GM12878 (cell line): ENCODE measurements around the gene ARHGAP11B.
A peak's percentile ranks its signal among the peaks of the same experiment; 100 is the strongest.

ENCODE experiments used
- ATF3 ChIP-seq: IDR thresholded peaks from 2 replicates; pipeline ENCODE4 v1.6.1; 2011; ENCODE audit warnings: low read depth, mild to moderate bottlenecking, low read length, moderate library complexity, borderline replicate concordance; ENCODE audit errors: extremely low read depth
- BCLAF1 ChIP-seq: fragments of 450-650 bp; IDR thresholded peaks from 2 replicates; pipeline ENCODE4 v1.6.1; 2017; ENCODE audit warnings: antibody characterized with exemption, mild to moderate bottlenecking, moderate library complexity
- CBFB ChIP-seq: IDR thresholded peaks from 2 replicates; pipeline ENCODE4 v1.6.1; 2016; ENCODE audit warnings: antibody characterized with exemption, low read depth
- EED ChIP-seq: sonication (generic); IDR thresholded peaks from 2 replicates; pipeline ENCODE4 v1.6.1; 2016; ENCODE audit warnings: antibody characterized with exemption, low read depth
- ELK1 ChIP-seq: IDR thresholded peaks from 2 replicates; pipeline ENCODE4 v1.6.1; 2012; ENCODE audit warnings: low read depth, low read length, improper control_type of control experiment
- HSF1 ChIP-seq: fragments of 150-350 bp; IDR thresholded peaks from 2 replicates; pipeline ENCODE4 v1.6.1; 2014; ENCODE audit warnings: mild to moderate bottlenecking, low read depth, low read length
- MYC ChIP-seq: IDR thresholded peaks from 2 replicates; pipeline ENCODE4 v1.6.1; 2011; ENCODE audit warnings: mild to moderate bottlenecking, low read length, moderate library complexity, inconsistent platforms; ENCODE audit not compliant: insufficient read depth, insufficient replicate concordance, insufficient read length, severe bottlenecking
- NRF1 ChIP-seq: conservative IDR thresholded peaks from 2 replicates; pipeline ENCODE4 v1.6.1; 2011; ENCODE audit warnings: mild to moderate bottlenecking, low read depth, low read length, improper control_type of control experiment
- PAX5 ChIP-seq: IDR thresholded peaks from 2 replicates; pipeline ENCODE4 v1.6.1; 2011; ENCODE audit warnings: low read depth, low read length, borderline replicate concordance
- POLR2AphosphoS5 ChIP-seq: IDR thresholded peaks from 2 replicates; pipeline ENCODE4 v1.6.1; 2011; ENCODE audit warnings: mild to moderate bottlenecking, low read length, inconsistent platforms
- SMC3 ChIP-seq: IDR thresholded peaks from 2 replicates; pipeline ENCODE4 v1.6.1; 2011; ENCODE audit warnings: low read length, improper control_type of control experiment, borderline replicate concordance
- STAT1 ChIP-seq: fragments of 450-650 bp; conservative IDR thresholded peaks from 2 replicates; pipeline ENCODE4 v1.6.1; 2014; ENCODE audit warnings: antibody characterized with exemption, mild to moderate bottlenecking
- SUZ12 ChIP-seq: fragments of 200-600 bp; sonication (generic); IDR thresholded peaks from one replicate; pipeline ENCODE4 v1.6.1; 2018; ENCODE audit warnings: antibody characterized with exemption, mild to moderate bottlenecking; ENCODE audit not compliant: unreplicated experiment
- TCF3 ChIP-seq: IDR thresholded peaks from 2 replicates; pipeline ENCODE4 v1.6.1; 2012; ENCODE audit warnings: low read depth, mild to moderate bottlenecking, low read length, borderline replicate concordance; ENCODE audit not compliant: insufficient read depth
- YY1 ChIP-seq: IDR thresholded peaks from 2 replicates; pipeline ENCODE4 v1.6.1; 2011; ENCODE audit warnings: low read depth, mild to moderate bottlenecking, low read length
- ZNF592 ChIP-seq: fragments of 450-650 bp; IDR thresholded peaks from 2 replicates; pipeline ENCODE4 v1.6.1; 2017; ENCODE audit warnings: mild to moderate bottlenecking, moderate library complexity

Gene ARHGAP11B

GRCh38 chr15:30650012-30650929 is 24.3 kb downstream of the ARHGAP11B start (continued):
- no peak for TF ChIP-seq MYC
- no peak for TF ChIP-seq HSF1
- no peak for TF ChIP-seq BCLAF1
- peak; percentile 91 for TF ChIP-seq EED
- no peak for TF ChIP-seq NRF1
- no peak for TF ChIP-seq TCF3
- TF ChIP-seq CBFB = no peak
- TF ChIP-seq SMC3 = no peak
- no peak for TF ChIP-seq YY1
- TF ChIP-seq SUZ12 = no peak
- TF ChIP-seq POLR2AphosphoS5 = no peak
- TF ChIP-seq ZNF592 = no peak
- no peak for TF ChIP-seq ATF3
- TF ChIP-seq PAX5 = no peak
- no peak for TF ChIP-seq ELK1
- no peak for TF ChIP-seq STAT1
